Endodermal cell (in vitro differentiated cells): ENCODE results near the gene LLGL2. TPM values are rescaled to one million over a fixed set of nuclear protein-coding genes. Genes with fewer than 3 reads are reported as not detected.

Source experiments
- DNase-seq: peaks from one replicate; pipeline ENCODE4 v3.0.0-alpha.2; 2017
- H3K27ac ChIP-seq: 2 replicates; pipeline ENCODE4 v1.5.1; 2013; ENCODE audit warnings: mild to moderate bottlenecking, low read depth, low read length, moderate library complexity
- H3K27me3 ChIP-seq: 2 replicates; pipeline ENCODE4 v1.6.1; 2013; ENCODE audit warnings: mild to moderate bottlenecking, low read length, moderate library complexity; ENCODE audit not compliant: insufficient read depth, control insufficient read depth, poor library complexity, severe bottlenecking
- H3K36me3 ChIP-seq: 2 replicates; pipeline ENCODE4 v1.7.0; 2013; ENCODE audit warnings: mild to moderate bottlenecking, low read length, moderate library complexity; ENCODE audit not compliant: control insufficient read depth, insufficient read depth
- H3K4me1 ChIP-seq: one replicate; pipeline ENCODE4 v1.7.0; 2013; ENCODE audit warnings: low read length; ENCODE audit not compliant: control insufficient read depth, insufficient read depth
- H3K4me3 ChIP-seq: 2 replicates; pipeline ENCODE4 v1.5.1; 2013; ENCODE audit warnings: mild to moderate bottlenecking, low read length, moderate library complexity
- H3K9ac ChIP-seq: 2 replicates; pipeline ENCODE4 v1.6.1; 2013; ENCODE audit warnings: mild to moderate bottlenecking, low read length, moderate library complexity; ENCODE audit not compliant: poor library complexity, severe bottlenecking; ENCODE audit errors: extremely low read depth
- H3K9me3 ChIP-seq: 2 replicates; pipeline ENCODE4 v1.6.1; 2013; ENCODE audit warnings: mild to moderate bottlenecking, low read length, moderate library complexity; ENCODE audit not compliant: control insufficient read depth
- H3K27ac Mint-ChIP-seq: 2 replicates; pipeline ENCODE4 v1.8.0; 2020; ENCODE audit warnings: mixed read lengths
- H3K27me3 Mint-ChIP-seq: 2 replicates; pipeline ENCODE4 v1.8.0; 2021; ENCODE audit warnings: mild to moderate bottlenecking, mixed read lengths; ENCODE audit not compliant: insufficient read depth
- H3K36me3 Mint-ChIP-seq: 2 replicates; pipeline ENCODE4 v1.8.0; 2020; ENCODE audit warnings: low read depth, mixed read lengths
- H3K4me1 Mint-ChIP-seq: 2 replicates; pipeline ENCODE4 v1.8.0; 2020; ENCODE audit warnings: mixed read lengths
- H3K4me3 Mint-ChIP-seq: 2 replicates; pipeline ENCODE4 v1.8.0; 2020; ENCODE audit warnings: mild to moderate bottlenecking, moderate library complexity, mixed read lengths
- H3K9me3 Mint-ChIP-seq: 2 replicates; pipeline ENCODE4 v1.8.0; 2020; ENCODE audit warnings: mild to moderate bottlenecking, mixed read lengths
- WGBS, 2 experiments: methylation state at CpG; one replicate each; pipeline versions ENCODE4 v1.1.5 to v1.1.7; 2013; ENCODE audit warnings: missing lambda C conversion rate in 2 of 2, mixed read lengths in 1 of 2; ENCODE audit not compliant: insufficient coverage in 1 of 2, insufficient read length in 1 of 2; 5-methylcytosine and 5-hydroxymethylcytosine counted together
- total RNA-seq, 2 donors: library from RNA; stranded (reverse); fragmentation: NEBNext Ultra II Directional in 1 of 2; extraction: Animal tissue kit (Norgen Biotek cat#: 25700) in 1 of 2; gene quantifications; 2 replicates in 1 of 2; 3 replicates in 1 of 2; pipeline ENCODE4 v1.2.1, GENCODE V29; 2021
- TF ChIP-seq, protein P1 (sequence below): fragments of 200-600 bp; sonication (generic); conservative IDR thresholded peaks from 2 replicates; pipeline ENCODE4 v1.5.0; 2021; ENCODE audit warnings: antibody characterized with exemption, mild to moderate bottlenecking

Gene LLGL2
- total RNA-seq, 2 donors from 2014 or later, result 128 to 149 TPM

DNA sequence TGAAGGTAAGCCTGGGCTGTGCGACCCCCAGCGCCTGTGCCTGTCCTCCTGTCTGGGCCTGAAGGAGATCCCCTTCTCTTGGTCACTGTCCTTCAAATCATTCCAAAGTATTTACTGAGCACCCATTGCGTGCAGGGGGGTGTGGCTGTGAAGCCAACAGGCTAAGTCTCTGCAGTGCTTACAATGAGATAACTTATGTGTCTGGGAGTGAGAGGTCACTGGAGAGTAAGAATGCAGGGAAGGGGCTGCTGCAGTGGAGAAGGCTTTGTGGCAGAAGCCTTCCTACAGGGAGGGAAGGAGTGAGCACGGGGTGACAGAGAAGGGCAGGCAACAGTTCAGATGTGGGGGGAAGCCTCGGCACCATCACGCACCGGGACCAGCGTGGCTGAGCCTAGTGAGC is 96.6 kb downstream of the LLGL2 start:
- Mint-ChIP-seq H3K27me3 (peaks cover 3% of the 10 kb centered on the region), H3K27ac (no peak overlapping the region)
- TF ChIP-seq, protein P1, sequence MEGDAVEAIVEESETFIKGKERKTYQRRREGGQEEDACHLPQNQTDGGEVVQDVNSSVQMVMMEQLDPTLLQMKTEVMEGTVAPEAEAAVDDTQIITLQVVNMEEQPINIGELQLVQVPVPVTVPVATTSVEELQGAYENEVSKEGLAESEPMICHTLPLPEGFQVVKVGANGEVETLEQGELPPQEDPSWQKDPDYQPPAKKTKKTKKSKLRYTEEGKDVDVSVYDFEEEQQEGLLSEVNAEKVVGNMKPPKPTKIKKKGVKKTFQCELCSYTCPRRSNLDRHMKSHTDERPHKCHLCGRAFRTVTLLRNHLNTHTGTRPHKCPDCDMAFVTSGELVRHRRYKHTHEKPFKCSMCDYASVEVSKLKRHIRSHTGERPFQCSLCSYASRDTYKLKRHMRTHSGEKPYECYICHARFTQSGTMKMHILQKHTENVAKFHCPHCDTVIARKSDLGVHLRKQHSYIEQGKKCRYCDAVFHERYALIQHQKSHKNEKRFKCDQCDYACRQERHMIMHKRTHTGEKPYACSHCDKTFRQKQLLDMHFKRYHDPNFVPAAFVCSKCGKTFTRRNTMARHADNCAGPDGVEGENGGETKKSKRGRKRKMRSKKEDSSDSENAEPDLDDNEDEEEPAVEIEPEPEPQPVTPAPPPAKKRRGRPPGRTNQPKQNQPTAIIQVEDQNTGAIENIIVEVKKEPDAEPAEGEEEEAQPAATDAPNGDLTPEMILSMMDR, result no peak

DNA sequence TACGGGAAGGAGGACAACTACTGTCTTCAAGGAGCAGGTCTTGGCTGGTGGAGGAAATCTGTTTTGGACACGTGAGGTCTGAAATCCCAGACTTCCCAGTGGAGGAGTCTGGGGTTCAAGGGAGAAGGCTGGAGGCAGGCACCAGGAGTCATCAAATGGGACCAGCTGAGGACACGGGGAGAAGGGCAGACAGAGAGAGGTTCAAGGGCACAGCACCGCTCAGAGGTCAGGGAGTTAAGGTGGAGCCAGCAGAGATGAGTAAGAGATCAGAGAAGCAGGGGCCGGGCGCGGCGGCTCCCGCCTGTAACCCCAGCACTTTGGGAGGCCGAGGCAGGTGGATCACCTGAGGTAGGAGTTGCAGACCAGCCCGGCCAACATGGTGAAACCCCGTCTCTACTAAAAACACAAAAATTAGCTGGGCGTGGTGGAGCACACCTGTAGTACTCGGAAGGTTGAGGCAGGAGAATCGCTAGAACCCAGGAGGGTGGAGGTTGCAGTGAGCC is 97.3 kb downstream of the LLGL2 start:
- 89 to 93% methylated on average over 15 of the region's 15 CpGs for WGBS, 2 experiments
- Mint-ChIP-seq H3K27ac (no peak overlapping the region), H3K27me3 (peaks cover 3% of the 10 kb centered on the region), H3K4me1 (peaks cover 6% of the 10 kb centered on the region), H3K36me3 (no peaks in the 10 kb centered on the region), H3K4me3 (no peak overlapping the region), H3K9me3 (no peaks in the 10 kb centered on the region)
- no peak for DNase-seq
- H3K4me1 ChIP-seq, result peaks cover 7% of the 10 kb centered on the region
- no peaks in the 10 kb centered on the region for H3K27me3 ChIP-seq
- H3K4me3 ChIP-seq, result no peak overlapping the region
- no peaks in the 10 kb centered on the region for H3K9me3 ChIP-seq
- H3K9ac ChIP-seq, result no peak overlapping the region
- no peaks in the 10 kb centered on the region for H3K36me3 ChIP-seq
- no peak overlapping the region for H3K27ac ChIP-seq
- TF ChIP-seq, protein P1, result no peak

More for the DNA sequence above, 96.6 kb downstream of the LLGL2 start:
- 86 to 93% methylated on average over 7 to 8 of the region's 8 CpGs for WGBS, 2 experiments
- peaks cover 6% of the 10 kb centered on the region for H3K4me1 Mint-ChIP-seq
- no peak overlapping the region for H3K4me3 Mint-ChIP-seq
- H3K27me3 ChIP-seq, result no peaks in the 10 kb centered on the region
- no peaks in the 10 kb centered on the region for H3K9me3 Mint-ChIP-seq
- H3K4me1 ChIP-seq, result peaks cover 7% of the 10 kb centered on the region
- no peaks in the 10 kb centered on the region for H3K36me3 ChIP-seq
- H3K36me3 Mint-ChIP-seq, result no peaks in the 10 kb centered on the region
- H3K27ac ChIP-seq, result no peak overlapping the region
- no peak for DNase-seq
- no peaks in the 10 kb centered on the region for H3K9me3 ChIP-seq
- no peak overlapping the region for H3K4me3 ChIP-seq
- no peak overlapping the region for H3K9ac ChIP-seq

DNA sequence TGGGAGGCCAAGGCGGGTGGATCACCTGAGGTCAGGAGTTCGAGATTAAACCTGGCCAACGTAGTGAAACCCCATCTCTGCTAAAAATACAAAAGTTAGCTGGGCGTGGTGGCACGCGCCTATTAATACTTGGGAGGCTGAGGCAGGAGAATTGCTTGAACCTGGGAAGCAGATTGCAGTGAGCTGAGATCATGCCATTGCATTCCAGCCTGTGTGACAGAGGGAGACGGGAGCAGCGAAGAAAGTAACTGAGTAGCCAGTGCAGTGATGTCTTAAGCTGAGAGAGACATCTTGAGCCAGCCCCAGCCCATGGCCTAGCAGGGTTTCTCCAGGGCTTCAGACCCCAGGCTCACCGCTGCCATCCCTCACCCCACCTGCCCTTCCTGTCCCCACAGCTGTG is 97.9 kb downstream of the LLGL2 start:
- Mint-ChIP-seq H3K27ac (no peak overlapping the region), H3K4me3 (no peak overlapping the region), H3K4me1 (peaks cover 6% of the 10 kb centered on the region), H3K9me3 (no peaks in the 10 kb centered on the region), H3K27me3 (peaks cover 3% of the 10 kb centered on the region), H3K36me3 (no peaks in the 10 kb centered on the region)
- TF ChIP-seq, protein P1, result no peak
- H3K9me3 ChIP-seq, result no peaks in the 10 kb centered on the region
- H3K4me1 ChIP-seq, result peaks cover 7% of the 10 kb centered on the region
- no peak overlapping the region for H3K27ac ChIP-seq
- no peak overlapping the region for H3K9ac ChIP-seq
- H3K4me3 ChIP-seq, result no peak overlapping the region
- WGBS, 2 experiments, result 86 to 96% methylated on average over 8 to 9 of the region's 9 CpGs
- no peak for DNase-seq
- no peaks in the 10 kb centered on the region for H3K27me3 ChIP-seq
- H3K36me3 ChIP-seq, result no peaks in the 10 kb centered on the region
